ENCODE data around the gene WDFY2.

WDFY2 gene

GRCh38 chr13:51804295-51805172 lies 220.3 kb downstream of the WDFY2 start:
- no peak for TF ChIP-seq CTCF (IDR thresholded peaks at IDR 0.05; ENCODE audit: borderline replicate concordance, control extremely low read depth, extremely low read depth, insufficient read depth, missing control alignments)
- in situ Hi-C loops (cut with MboI; ENCODE audit: low sequenced_read_pairs, unreplicated experiment): no loop called here
- no peak for DNase-seq (ENCODE audit: low spot score)

GRCh38 chr13:51805313-51805712 lies 221.1 kb downstream of the WDFY2 start:
- DNase-seq (ENCODE audit: low spot score): no peak
- in situ Hi-C loops (cut with MboI; ENCODE audit: low sequenced_read_pairs, unreplicated experiment): no loop called here
- TF ChIP-seq CTCF (IDR thresholded peaks at IDR 0.05; ENCODE audit: borderline replicate concordance, control extremely low read depth, extremely low read depth, insufficient read depth, missing control alignments): no peak

GRCh38 chr13:51805925-51806324 lies 221.7 kb downstream of the WDFY2 start:
- DNase-seq (ENCODE audit: low spot score): no peak
- in situ Hi-C loops (cut with MboI; ENCODE audit: low sequenced_read_pairs, unreplicated experiment): no loop called here
- no peak for TF ChIP-seq CTCF (IDR thresholded peaks at IDR 0.05; ENCODE audit: borderline replicate concordance, control extremely low read depth, extremely low read depth, insufficient read depth, missing control alignments)

- no peak for DNase-seq (ENCODE audit: low spot score)
- in situ Hi-C loops (cut with MboI; ENCODE audit: low sequenced_read_pairs, unreplicated experiment): no loop called here
- no peak for TF ChIP-seq CTCF (IDR thresholded peaks at IDR 0.05; ENCODE audit: borderline replicate concordance, control extremely low read depth, extremely low read depth, insufficient read depth, missing control alignments)
These were observed 222.3 kb downstream of the WDFY2 start for GRCh38 chr13:51806566-51806965.

- DNase-seq (ENCODE audit: low spot score): no peak
- TF ChIP-seq CTCF (IDR thresholded peaks at IDR 0.05; ENCODE audit: borderline replicate concordance, control extremely low read depth, extremely low read depth, insufficient read depth, missing control alignments): no peak
- in situ Hi-C loops (cut with MboI; ENCODE audit: low sequenced_read_pairs, unreplicated experiment): no loop called here
These were observed 222.8 kb downstream of the WDFY2 start for GRCh38 chr13:51807041-51807440.

- DNase-seq (ENCODE audit: low spot score): no peak
- TF ChIP-seq CTCF (IDR thresholded peaks at IDR 0.05; ENCODE audit: borderline replicate concordance, control extremely low read depth, extremely low read depth, insufficient read depth, missing control alignments): no peak
- in situ Hi-C loops (cut with MboI; ENCODE audit: low sequenced_read_pairs, unreplicated experiment): no loop called here
These were observed 224.5 kb downstream of the WDFY2 start for GRCh38 chr13:51808811-51809210.

Data from GM13976 (cell line).